HEK293T (cell line): ENCODE results near the gene DOCK9.

ENCODE experiments used
- ARNT ChIP-seq: fragments of 450-650 bp; IDR thresholded peaks from 2 replicates; pipeline ENCODE4 v1.6.1; 2017; ENCODE audit warnings: mild to moderate bottlenecking
- BHLHE40 ChIP-seq: fragments of 450-650 bp; IDR thresholded peaks from 2 replicates; pipeline ENCODE4 v1.6.1; 2016; ENCODE audit warnings: mild to moderate bottlenecking, moderate library complexity, borderline replicate concordance
- CTBP1 ChIP-seq: fragments of 450-650 bp; IDR thresholded peaks from 2 replicates; pipeline ENCODE4 v1.6.1; 2016; ENCODE audit warnings: borderline replicate concordance
- FOXA1 ChIP-seq: fragments of 450-650 bp; IDR thresholded peaks from 2 replicates; pipeline ENCODE4 v1.6.1; 2016; ENCODE audit warnings: mild to moderate bottlenecking
- FOXK2 ChIP-seq: fragments of 450-650 bp; IDR thresholded peaks from 2 replicates; pipeline ENCODE4 v1.6.1; 2016; ENCODE audit warnings: mild to moderate bottlenecking
- FOXM1 ChIP-seq: fragments of 450-650 bp; IDR thresholded peaks from 2 replicates; pipeline ENCODE4 v1.6.1; 2017; ENCODE audit warnings: mild to moderate bottlenecking, borderline replicate concordance
- HDGF ChIP-seq: fragments of 450-650 bp; IDR thresholded peaks from 2 replicates; pipeline ENCODE4 v1.6.1; 2017; ENCODE audit warnings: antibody characterized with exemption, borderline replicate concordance
- L3MBTL2 ChIP-seq: fragments of 450-650 bp; conservative IDR thresholded peaks from 2 replicates; pipeline ENCODE4 v1.6.1; 2016; ENCODE audit warnings: mild to moderate bottlenecking
- LEF1 ChIP-seq: fragments of 450-650 bp; IDR thresholded peaks from 2 replicates; pipeline ENCODE4 v1.6.1; 2017; ENCODE audit warnings: mild to moderate bottlenecking, borderline replicate concordance
- SP1 ChIP-seq: fragments of 450-650 bp; IDR thresholded peaks from 2 replicates; pipeline ENCODE4 v1.6.1; 2017
- SUZ12 ChIP-seq: fragments of 450-650 bp; IDR thresholded peaks from 2 replicates; pipeline ENCODE4 v1.6.1; 2016; ENCODE audit warnings: mild to moderate bottlenecking
- TARDBP ChIP-seq: fragments of 450-650 bp; IDR thresholded peaks from 2 replicates; pipeline ENCODE4 v1.6.1; 2016
- ZNF384 ChIP-seq: fragments of 450-650 bp; IDR thresholded peaks from 2 replicates; pipeline ENCODE4 v1.6.1; 2016
- TF ChIP-seq, protein P1 (sequence below): fragments of 450-650 bp; IDR thresholded peaks from 2 replicates; pipeline ENCODE4 v1.6.1; 2016

- no peak for TF ChIP-seq ZNF384
- no peak for TF ChIP-seq BHLHE40
- no peak for TF ChIP-seq TARDBP
- TF ChIP-seq SP1, result no peak
- no peak for TF ChIP-seq FOXA1
- no peak for TF ChIP-seq HDGF
- TF ChIP-seq FOXM1, result no peak
- no peak for TF ChIP-seq FOXK2
- no peak for TF ChIP-seq ARNT
- TF ChIP-seq, protein P1, sequence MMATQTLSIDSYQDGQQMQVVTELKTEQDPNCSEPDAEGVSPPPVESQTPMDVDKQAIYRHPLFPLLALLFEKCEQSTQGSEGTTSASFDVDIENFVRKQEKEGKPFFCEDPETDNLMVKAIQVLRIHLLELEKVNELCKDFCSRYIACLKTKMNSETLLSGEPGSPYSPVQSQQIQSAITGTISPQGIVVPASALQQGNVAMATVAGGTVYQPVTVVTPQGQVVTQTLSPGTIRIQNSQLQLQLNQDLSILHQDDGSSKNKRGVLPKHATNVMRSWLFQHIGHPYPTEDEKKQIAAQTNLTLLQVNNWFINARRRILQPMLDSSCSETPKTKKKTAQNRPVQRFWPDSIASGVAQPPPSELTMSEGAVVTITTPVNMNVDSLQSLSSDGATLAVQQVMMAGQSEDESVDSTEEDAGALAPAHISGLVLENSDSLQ, result no peak
- no peak for TF ChIP-seq SUZ12
- TF ChIP-seq LEF1, result no peak
- no peak for TF ChIP-seq CTBP1
- TF ChIP-seq L3MBTL2, result no peak
Observed at GRCh38 chr13:98856983-98857382, 120.9 kb downstream of the DOCK9 start.
